NCI-H2196 (cell line): ENCODE results near the gene RPTOR.

Experiments used
- DNase-seq: peaks from one replicate; lab custom pipeline; 2025; ENCODE audit not compliant: unreplicated experiment; lab: John Stamatoyannopoulos, UW

The RPTOR gene

GRCh38 chr17:80984749-80985148 lies 440.1 kb downstream of the RPTOR start:
- DNase-seq, result no peak

GRCh38 chr17:80986046-80986445 lies 441.4 kb downstream of the RPTOR start:
- peak; percentile 23 for DNase-seq

- DNase-seq, result no peak
Observed at GRCh38 chr17:80986816-80987475, 442.3 kb downstream of the RPTOR start.

- no peak for DNase-seq
Observed at GRCh38 chr17:80987941-80988461, 443.4 kb downstream of the RPTOR start.

- DNase-seq, result no peak
Observed at GRCh38 chr17:80989586-80989913, 444.9 kb downstream of the RPTOR start.

GRCh38 chr17:80990921-80991644 lies 446.4 kb downstream of the RPTOR start:
- DNase-seq, result no peak

DNA sequence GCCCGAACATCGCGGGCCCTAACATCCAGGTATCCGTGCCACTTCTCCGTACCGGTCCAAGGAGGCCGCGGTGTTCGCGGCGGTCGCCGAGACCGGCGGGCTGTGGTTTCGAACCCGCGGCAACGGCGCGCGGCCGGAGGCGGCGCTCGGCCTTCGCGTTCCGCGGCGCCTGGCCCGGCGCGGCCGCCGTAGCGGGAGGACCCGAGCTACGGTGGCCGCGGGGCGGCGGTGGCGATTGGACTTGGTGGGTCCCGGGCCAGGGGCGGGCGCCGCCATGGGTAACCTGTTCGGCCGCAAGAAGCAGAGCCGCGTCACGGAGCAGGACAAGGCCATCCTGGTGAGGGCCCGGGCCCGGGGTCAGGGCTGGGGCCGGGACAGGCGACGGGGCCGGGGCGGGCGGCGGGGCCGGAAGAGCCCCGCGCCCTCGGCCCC lies 447.0 kb downstream of the RPTOR start, which contains the start of gene CHMP6:
CHMP6 (plus strand) TSS at position 197 of the 432 bp plus-strand sequence; CDS start at position 275, 78 bp downstream.
- DNase-seq, result peak; percentile 90

DNA sequence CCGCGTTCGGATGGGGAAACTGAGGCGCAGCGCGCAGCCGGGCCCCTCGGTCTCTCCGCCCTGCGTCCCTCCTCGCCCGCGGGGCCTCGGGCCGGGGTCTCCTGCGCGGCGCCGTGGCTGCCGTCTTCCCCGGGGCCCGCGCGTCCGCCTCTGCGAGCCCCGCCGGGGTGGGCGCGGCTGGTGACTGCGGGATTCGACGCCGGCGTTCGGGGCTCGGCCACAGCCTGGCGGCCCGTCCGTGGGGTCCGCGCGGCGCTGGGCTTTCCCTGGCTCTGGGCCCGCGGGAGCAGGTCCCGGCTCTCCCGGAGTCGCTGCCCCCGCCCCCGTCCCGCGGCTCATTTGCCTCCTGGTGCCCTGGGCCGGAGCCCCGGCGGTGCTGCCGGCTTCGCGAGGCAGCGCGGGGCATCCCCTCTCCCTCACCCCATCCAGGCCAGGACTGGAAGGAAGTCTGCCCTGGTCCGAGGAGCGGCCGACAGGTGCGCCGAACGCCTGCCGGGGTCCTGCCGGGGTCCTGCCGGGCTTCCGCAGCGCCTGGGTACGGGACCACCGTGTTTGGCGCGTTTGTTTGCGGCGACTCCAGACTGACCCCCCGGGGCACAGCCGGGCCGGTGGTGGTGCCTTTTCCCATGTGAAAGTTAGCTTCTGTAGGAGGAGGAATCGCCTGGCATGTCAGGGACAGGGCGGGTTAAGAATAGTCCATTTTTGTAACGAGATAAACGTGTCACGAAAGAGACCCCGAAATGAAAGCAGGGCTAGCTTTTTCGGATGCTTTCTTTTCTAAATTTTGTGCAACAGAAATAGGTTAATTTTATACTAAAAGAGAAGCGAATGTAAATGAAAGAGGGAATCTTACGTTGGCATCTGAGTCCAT lies 447.7 kb downstream of the RPTOR start:
- DNase-seq, result no peak

GRCh38 chr17:80992948-80993624 lies 448.4 kb downstream of the RPTOR start:
- no peak for DNase-seq

GRCh38 chr17:80995131-80995530 lies 450.5 kb downstream of the RPTOR start:
- DNase-seq, result no peak

DNA sequence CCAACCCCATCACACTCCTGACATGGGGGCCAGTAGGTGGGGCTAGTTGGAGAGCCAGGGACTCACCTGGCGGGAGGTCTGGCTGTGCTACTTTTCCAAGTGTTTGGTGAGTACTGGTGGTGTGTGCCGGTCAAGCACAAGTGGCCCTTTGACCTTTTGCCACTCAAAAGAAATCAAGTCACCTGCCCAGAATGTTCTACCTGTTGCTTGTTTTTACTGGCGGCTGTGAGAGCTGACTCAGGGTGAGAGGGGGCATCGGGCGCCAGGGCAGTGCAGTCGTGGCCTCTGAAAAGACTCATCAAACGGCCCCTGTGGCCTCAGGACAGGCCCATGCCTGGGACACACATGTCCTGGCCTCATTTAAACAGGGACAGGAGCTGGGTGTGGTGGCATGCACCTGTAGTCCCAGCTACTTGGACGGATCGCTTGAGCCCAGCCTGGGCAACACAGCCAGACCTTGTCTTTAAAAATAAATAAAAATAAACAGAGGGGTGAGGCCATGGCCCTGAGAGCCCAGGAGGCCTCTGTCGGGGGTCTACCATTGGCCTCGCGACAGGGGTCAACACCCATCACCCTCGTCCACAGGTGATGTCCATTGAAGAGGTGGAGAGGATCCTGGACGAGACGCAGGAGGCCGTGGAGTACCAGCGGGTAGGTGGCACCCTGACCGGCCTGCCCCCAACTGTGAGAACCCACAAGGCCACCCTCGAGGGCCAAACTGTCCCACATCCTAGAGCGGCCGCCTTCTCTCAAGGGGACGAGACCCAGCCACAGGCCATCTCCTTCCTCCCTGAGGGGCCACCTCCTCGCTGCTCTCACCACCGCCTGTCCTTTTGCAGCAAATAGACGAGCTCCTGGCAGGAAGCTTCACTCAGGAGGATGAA lies 452.0 kb downstream of the RPTOR start:
- DNase-seq, result no peak

GRCh38 chr17:80997424-80998117 lies 452.9 kb downstream of the RPTOR start:
- no peak for DNase-seq

DNA sequence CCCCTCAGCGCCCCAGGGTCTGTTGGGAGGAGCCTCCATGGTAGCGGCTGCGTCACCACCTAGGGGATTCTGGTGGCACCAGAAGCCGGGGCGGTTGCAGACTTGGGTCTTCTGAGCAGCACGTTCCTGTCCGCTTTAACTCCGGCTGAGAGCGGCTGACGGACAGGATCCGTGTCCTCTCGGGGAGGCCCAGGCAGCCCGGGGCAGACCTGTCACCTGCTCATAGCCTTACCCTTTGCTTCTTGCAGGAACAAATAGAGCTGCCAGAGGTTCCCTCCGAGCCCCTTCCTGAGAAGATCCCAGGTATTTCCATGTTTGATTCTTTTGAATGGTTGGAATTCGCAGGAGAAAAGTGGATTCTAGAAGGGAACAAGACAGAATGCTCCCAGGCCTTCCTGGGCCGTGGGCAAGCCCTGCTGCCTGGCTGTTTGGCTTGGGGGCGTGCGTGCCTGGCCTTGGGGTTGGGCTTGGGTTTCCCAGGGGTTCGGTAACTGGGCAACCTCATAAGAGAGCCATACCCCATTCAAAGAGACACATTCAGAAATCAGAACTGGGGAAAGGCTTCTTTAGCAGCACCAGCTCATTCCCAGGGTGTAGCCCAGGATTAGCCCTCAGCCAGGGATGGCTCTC lies 453.6 kb downstream of the RPTOR start:
- no peak for DNase-seq

DNA sequence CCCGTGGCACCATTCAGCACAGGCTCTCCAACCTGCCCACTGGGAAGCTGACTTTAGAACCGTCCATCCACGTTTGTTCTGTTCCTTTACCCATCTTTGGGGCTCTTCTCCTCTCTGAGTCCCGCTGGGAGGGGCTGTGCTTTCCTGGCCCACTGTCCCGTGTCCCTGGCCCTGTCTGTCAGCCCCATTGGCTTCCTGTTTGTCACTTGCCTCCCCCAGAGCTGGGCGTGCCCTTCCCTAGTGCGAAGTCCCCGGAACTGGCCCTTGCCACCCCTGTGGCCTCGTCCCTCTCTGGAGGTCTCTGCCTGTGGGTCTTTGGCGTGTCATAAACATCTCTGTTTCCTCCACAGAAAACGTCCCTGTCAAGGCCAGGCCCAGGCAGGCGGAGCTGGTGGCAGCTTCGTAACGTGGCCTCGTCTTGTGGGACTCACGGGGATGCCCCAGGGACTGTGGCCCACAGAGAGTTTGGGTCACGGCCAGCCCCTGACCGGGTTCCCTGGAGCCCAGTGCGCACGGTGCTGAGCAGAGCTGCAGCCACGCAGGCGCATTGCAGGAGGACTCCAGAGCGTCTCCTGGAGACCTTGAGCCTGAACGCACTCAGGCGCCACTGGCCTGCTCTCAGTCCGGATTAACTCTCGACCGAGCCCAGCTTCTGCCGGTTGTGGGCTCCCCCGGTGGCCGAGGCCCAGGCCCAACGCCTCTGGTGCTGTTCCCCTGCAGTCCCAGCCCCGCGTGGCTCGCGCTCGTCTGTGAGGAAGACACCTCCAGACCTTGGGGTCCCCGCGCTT lies 454.3 kb downstream of the RPTOR start:
- no peak for DNase-seq

DNA sequence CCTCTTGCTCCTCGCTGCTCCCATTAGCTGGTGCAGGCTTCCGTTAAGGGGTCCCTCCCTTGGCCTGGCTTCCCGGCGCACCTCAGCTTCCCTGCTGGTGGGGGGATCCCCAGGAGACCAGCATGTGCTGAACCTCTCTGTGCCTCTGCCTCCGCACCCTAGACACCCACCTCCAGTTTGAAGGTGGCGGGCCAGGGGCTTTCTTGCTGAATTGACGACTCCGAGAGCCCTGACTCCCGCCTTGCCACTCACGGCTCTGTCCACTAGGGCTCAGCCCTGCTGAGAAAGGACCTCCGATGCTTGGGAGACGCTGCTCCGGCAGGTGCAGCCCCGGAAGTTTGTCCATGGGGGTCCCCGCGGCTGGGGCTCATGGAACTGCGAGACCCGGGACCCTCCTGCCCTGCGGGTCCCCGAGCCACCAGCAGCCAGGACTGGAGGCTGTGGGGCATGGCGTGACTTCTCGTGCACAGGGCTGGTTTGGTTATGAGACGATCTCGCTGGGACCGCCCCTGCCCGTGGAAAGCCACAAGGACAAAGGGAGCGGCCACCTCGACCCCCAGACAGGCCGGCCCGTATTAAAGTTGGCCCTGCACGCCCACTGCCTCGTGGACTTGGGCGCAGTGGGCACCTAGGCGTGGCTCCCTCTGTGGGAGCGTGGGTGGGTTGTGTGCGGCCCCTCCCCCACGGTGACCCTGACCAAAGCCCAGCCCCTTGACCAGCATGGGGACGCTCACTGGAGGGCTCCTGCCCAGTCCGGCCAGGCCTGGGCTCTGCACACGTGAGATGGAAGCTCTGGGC lies 455.1 kb downstream of the RPTOR start:
- no peak for DNase-seq

GRCh38 chr17:81000334-81000630 lies 455.6 kb downstream of the RPTOR start:
- no peak for DNase-seq

DNA sequence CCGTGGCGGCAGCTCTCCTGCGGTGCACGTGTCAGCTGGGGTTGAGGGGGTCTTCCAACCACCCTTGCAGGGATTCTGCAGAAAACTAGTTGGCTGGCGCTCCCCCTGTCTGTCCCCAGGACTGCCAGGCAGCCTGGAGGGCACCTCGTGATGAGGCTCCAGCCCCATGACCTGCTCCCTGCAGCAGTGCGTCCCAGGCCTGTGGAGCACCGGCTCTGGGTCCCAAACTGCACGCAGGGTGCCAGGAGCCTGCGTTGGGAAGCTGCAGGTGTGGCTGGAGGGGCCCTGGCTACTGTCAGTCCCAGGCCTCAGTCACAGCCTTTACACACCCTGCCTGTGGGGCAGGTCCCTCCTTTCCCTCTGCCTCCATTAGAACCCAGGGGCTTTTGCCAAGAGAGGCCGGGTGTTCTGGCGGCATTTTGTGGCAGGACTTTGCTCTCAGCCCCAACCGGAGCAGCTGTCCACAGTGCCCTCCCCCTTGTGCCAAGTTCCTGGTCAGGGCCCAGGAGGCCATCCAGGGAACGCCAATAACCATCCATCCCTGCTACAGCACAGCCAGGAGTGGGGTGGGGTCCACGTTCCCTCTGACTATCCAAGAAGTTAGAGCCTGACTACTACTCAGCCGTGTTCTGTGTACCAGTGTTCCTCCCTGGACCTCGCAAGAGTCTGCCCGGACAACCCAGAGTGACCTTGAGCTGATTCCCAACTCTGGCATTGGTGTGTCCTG lies 456.2 kb downstream of the RPTOR start:
- DNase-seq, result no peak
